Retinal pigment epithelial cell (primary cell): ENCODE results near the gene FOXP1.

Experiments used
- DNase-seq: peaks from one replicate; pipeline ENCODE4 v3.0.0-alpha.2; 2010; ENCODE audit warnings: low read depth
- H3K4me3 ChIP-seq: 2 replicates; pipeline ENCODE4 v1.5.1; 2011; ENCODE audit warnings: mild to moderate bottlenecking, low read length, control low read depth, moderate library complexity
- CTCF ChIP-seq: conservative IDR thresholded peaks from 2 replicates; pipeline ENCODE4 v1.5.1; 2011; ENCODE audit warnings: low read depth, low read length, control low read depth, inconsistent platforms

The FOXP1 gene

GRCh38 chr3:71310980-71311660 is 272.4 kb downstream of the FOXP1 start:
- DNase-seq = no peak
- no peak for TF ChIP-seq CTCF
- H3K4me3 ChIP-seq = no peak overlapping the region

DNA sequence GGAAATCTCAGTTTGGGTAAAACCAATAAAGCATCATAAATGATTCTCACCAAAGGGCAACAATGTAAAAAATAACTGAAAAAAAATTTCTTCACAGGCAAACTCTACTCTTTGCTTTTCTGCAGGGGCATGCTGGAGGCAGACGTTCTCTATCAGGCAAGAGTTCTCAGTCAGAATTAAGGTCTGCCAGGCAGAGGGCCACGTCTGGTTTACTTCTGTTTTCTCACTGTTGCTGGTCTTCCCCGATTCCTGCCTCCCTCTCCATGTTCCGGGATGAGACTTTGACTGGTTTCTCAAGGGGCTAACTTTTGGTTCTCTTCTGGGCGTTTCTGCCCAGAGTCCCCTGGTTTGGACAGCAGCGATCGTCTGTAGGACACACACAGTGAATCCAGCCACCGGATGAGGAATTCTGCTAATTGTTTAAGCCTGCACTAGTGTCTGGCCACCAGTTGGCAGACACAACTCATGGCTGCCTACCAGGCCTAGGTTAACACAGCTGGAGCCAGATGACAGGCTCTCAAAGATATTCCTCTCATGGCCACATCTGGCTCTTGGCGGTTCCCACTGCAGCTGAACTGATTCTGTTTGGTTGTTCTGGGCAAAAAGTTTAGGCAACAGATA is 273.1 kb downstream of the FOXP1 start:
- no peak overlapping the region for H3K4me3 ChIP-seq
- no peak for TF ChIP-seq CTCF
- DNase-seq = no peak

DNA sequence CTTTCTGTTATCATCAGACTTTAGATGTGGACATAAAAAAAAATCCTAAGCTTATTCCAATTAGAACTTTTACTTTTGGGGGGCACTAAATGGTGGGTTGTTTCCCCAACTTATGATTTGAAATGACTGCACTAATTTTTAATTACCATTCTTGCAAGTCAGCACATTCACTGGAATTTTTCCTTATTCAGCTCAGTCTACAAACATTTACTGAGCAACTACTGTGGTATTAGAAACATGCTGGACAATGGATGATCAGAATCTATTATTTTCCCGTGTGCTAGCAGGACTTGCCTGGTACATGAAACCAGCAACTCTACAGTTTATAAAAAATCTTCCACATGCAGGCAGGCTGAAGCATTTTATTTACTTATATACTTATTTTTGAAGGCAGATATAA is 273.6 kb downstream of the FOXP1 start:
- no peak for TF ChIP-seq CTCF
- H3K4me3 ChIP-seq = no peak overlapping the region
- no peak for DNase-seq

DNA sequence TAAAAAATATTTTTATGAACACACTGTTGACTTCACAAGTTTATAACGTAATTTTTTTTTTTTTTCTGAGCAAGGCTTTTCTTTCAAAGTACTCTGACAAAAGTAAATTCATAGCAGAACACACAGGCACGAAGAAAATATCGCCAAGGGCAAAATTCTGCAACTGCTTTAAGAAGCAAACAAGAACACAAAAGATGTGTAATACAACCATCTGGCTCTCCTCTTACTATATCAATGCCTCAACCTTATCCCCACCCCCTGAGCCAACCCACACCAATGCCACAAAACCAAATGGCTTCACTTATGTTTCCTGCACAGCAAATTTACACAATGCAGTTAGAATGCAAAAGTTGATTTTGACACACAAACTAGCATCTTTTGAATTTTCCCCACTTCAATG is 274.2 kb downstream of the FOXP1 start:
- no peak for TF ChIP-seq CTCF
- no peak overlapping the region for H3K4me3 ChIP-seq
- DNase-seq = no peak

GRCh38 chr3:71308836-71309235 is 274.7 kb downstream of the FOXP1 start:
- TF ChIP-seq CTCF = no peak
- no peak for DNase-seq
- no peak overlapping the region for H3K4me3 ChIP-seq

GRCh38 chr3:71307991-71308697 is 275.4 kb downstream of the FOXP1 start:
- no peak for DNase-seq
- TF ChIP-seq CTCF = no peak
- no peak overlapping the region for H3K4me3 ChIP-seq
